HepG2 (cell line): ENCODE data around the gene TRAPPC4. TPM values are rescaled to one million over a fixed set of nuclear protein-coding genes. Genes with fewer than 3 reads are reported as not detected.

Experiments
- CSRNP1 ChIP-seq: sonication (generic); formaldehyde crosslinking; IDR thresholded peaks from 2 replicates; pipeline ENCODE4 v1.8.1; 2023; ENCODE audit warnings: mild to moderate bottlenecking, missing genetic modification reagents
- GMEB1 ChIP-seq: sonication (generic); formaldehyde crosslinking; IDR thresholded peaks from 2 replicates; pipeline ENCODE4 v1.5.1; 2020; ENCODE audit warnings: missing genetic modification reagents, mild to moderate bottlenecking, borderline replicate concordance
- HES4 ChIP-seq: sonication (generic); formaldehyde crosslinking; IDR thresholded peaks from 2 replicates; pipeline ENCODE4 v1.9.0; 2021; ENCODE audit warnings: mild to moderate bottlenecking, missing genetic modification reagents, borderline replicate concordance
- HOXA5 ChIP-seq: sonication (generic); formaldehyde crosslinking; IDR thresholded peaks from 2 replicates; pipeline ENCODE4 v1.4.0; 2020; ENCODE audit warnings: missing genetic modification reagents
- KIAA2018 ChIP-seq: sonication (generic); formaldehyde crosslinking; IDR thresholded peaks from 2 replicates; pipeline ENCODE4 v1.5.0; 2020; ENCODE audit warnings: mild to moderate bottlenecking, missing genetic modification reagents, borderline replicate concordance
- KMT2A ChIP-seq: sonication (generic); formaldehyde crosslinking; IDR thresholded peaks from 2 replicates; pipeline ENCODE4 v1.4.0; 2020; ENCODE audit warnings: missing genetic modification reagents
- ZFY ChIP-seq: sonication (generic); formaldehyde crosslinking; IDR thresholded peaks from 2 replicates; pipeline ENCODE4 v1.4.0; 2020; ENCODE audit warnings: missing genetic modification reagents
- ZHX1 ChIP-seq: sonication (generic); formaldehyde crosslinking; IDR thresholded peaks from 2 replicates; pipeline ENCODE4 v1.8.1; 2022; ENCODE audit warnings: low read depth, mild to moderate bottlenecking, missing genetic modification reagents
- ZMAT5 ChIP-seq: sonication (generic); formaldehyde crosslinking; IDR thresholded peaks from 2 replicates; pipeline ENCODE4 v1.5.0; 2020; ENCODE audit warnings: mild to moderate bottlenecking, low read depth, missing genetic modification reagents, borderline replicate concordance
- ZNF354B ChIP-seq: sonication (generic); formaldehyde crosslinking; IDR thresholded peaks from 2 replicates; pipeline ENCODE4 v1.8.0; 2022; ENCODE audit warnings: mild to moderate bottlenecking, missing genetic modification reagents
- ZNF558 ChIP-seq: sonication (generic); formaldehyde crosslinking; IDR thresholded peaks from 2 replicates; pipeline ENCODE4 v1.9.0; 2022; ENCODE audit warnings: mild to moderate bottlenecking, missing genetic modification reagents, borderline replicate concordance
- ZNF672 ChIP-seq: sonication (generic); formaldehyde crosslinking; IDR thresholded peaks from 2 replicates; pipeline ENCODE4 v1.8.1; 2022; ENCODE audit warnings: missing genetic modification reagents
- polyA plus RNA-seq, 8 experiments: library from polyadenylated mRNA; depleted of rRNA in 3 of 8; stranded (reverse) in 7 of 8; unstranded in 1 of 8; fragments of >200 nt; fragmentation: Illumina TruSeq in 4 of 8; extraction: Trizol in 4 of 8; gene quantifications; 2 replicates each; pipeline versions ENCODE4 v1.2.1 to v1.2.3, GENCODE V29; 2011 to 2016; ENCODE audit warnings: low read depth in 4 of 8, missing spikeins in 1 of 8, mixed read lengths in 1 of 8; ENCODE audit not compliant: insufficient read depth in 1 of 8
- total RNA-seq, 5 experiments: library from RNA; depleted of rRNA; stranded (reverse); fragments of >200 nt; fragmentation: Illumina TruSeq; extraction: Trizol; gene quantifications; 2 replicates each; pipeline ENCODE4 v1.2.3, GENCODE V29; 2016; ENCODE audit warnings: low read depth in 1 of 5

The TRAPPC4 gene
- total and polyA plus RNA-seq, 2 of the 13 experiments (the other 11 are each of a cell fraction or from before 2014, with no cell fraction given), result 97.4 to 140 TPM

GRCh38 chr11:119057000-119057769, 38.6 kb downstream of the TRAPPC4 start, which contains the start of gene HYOU1 (continued):
- peak; percentile 40; the same call in 1 of the 2 replicates for TF ChIP-seq KMT2A (CRISPR knock-in tag)
- TF ChIP-seq ZNF558, result no peak; the same call in 1 of the 2 replicates
- peak; percentile 82 for TF ChIP-seq GMEB1 (CRISPR knock-in tag)
- TF ChIP-seq CSRNP1 (CRISPR knock-in tag), result peak; percentile 79; the same call in 1 of the 2 replicates
- TF ChIP-seq ZMAT5, result no peak
- no peak for TF ChIP-seq ZNF354B (CRISPR knock-in tag)
- TF ChIP-seq ZFY, result peak; percentile 75
- no peak for TF ChIP-seq HOXA5
- TF ChIP-seq KIAA2018 (CRISPR knock-in tag), result no peak
- no peak for TF ChIP-seq ZNF672
- no peak for TF ChIP-seq ZHX1 (CRISPR knock-in tag)
- no peak for TF ChIP-seq HES4
